Measurements from ENCODE around the gene MAEL. TPM values are rescaled to one million over a fixed set of nuclear protein-coding genes. Genes with fewer than 3 reads are reported as not detected.

MAEL gene
- total RNA-seq, 1 experiment from 2014 or later: not detected

GRCh38 chr1:166978821-166979220 is 10.3 kb upstream of the MAEL start:
- H4K20me1 ChIP-seq (ENCODE audit: insufficient read depth): no peaks in the 10 kb centered on the region
- intact Hi-C loops (cut with micrococcal nuclease): no loop called here
- no peaks in the 10 kb centered on the region for H3K79me2 ChIP-seq (ENCODE audit: insufficient read depth, low read length)
- DNase-seq (ENCODE audit: low read depth, low spot score): no peak
- no peak for ATAC-seq
- H2AFZ ChIP-seq (ENCODE audit: low read depth, low read length, poor library complexity, severe bottlenecking): no peak overlapping the region
- BruUV-seq (replicated peaks): no TSS peak
- no peak overlapping the region for H3K9ac ChIP-seq (ENCODE audit: low read length)
- H3K4me2 ChIP-seq (ENCODE audit: low read length): no peak overlapping the region
- H3K4me1 ChIP-seq (ENCODE audit: control insufficient read depth in 1 of 2, insufficient read depth in 2 of 2, low read length in 2 of 2): peaks cover 4 to 7% of the 10 kb centered on the region in 2 experiments; a peak in 2 of 4 replicates
- H3K4me3 ChIP-seq (replicated peaks in 1 of 2; ENCODE audit: low read depth in 1 of 2, low read length in 2 of 2): no peak overlapping the region
- H3K27me3 ChIP-seq (ENCODE audit: insufficient read depth, low read length): peaks cover 38% of the 10 kb centered on the region
- POLR2A ChIA-PET: no interaction called here
- CTCF ChIA-PET: no interaction called here
- H3K27ac ChIP-seq (ENCODE audit: low read depth, low read length): no peak overlapping the region
- no peaks in the 10 kb centered on the region for H3K36me3 ChIP-seq (ENCODE audit: control insufficient read depth in 1 of 2, insufficient read depth in 2 of 2, low read length in 2 of 2)
- no peaks in the 10 kb centered on the region for H3K9me3 ChIP-seq (ENCODE audit: control insufficient read depth in 1 of 2, insufficient read depth in 1 of 2, low read depth in 1 of 2, low read length in 2 of 2)
- no peak for TF ChIP-seq RAD21 (IDR thresholded peaks at IDR 0.05; ENCODE audit: low read depth)
- TF ChIP-seq CEBPB (IDR thresholded peaks at IDR 0.05; ENCODE audit: low read depth): no peak
- RAD21 ChIA-PET (ENCODE audit: low non-redundant PET in 1 of 2, low total read pairs in 2 of 2, uncharacterized antibody in 2 of 2, unreplicated experiment in 2 of 2): no interaction called here
- H3K9me2 ChIP-seq (ENCODE audit: insufficient read depth): no peaks in the 10 kb centered on the region

- Histone ChIP-seq H3K27ac (ENCODE audit: low read depth, low read length) (no peak overlapping the region), H3K9me2 (ENCODE audit: insufficient read depth) (no peaks in the 10 kb centered on the region), H3K79me2 (ENCODE audit: insufficient read depth, low read length) (no peaks in the 10 kb centered on the region), H3K36me3 (ENCODE audit: control insufficient read depth in 1 of 2, insufficient read depth in 2 of 2, low read length in 2 of 2) (no peaks in the 10 kb centered on the region), H4K20me1 (ENCODE audit: insufficient read depth) (no peaks in the 10 kb centered on the region), H3K4me1 (ENCODE audit: control insufficient read depth in 1 of 2, insufficient read depth in 2 of 2, low read length in 2 of 2) (no peaks in the 10 kb centered on the region), H2AFZ (ENCODE audit: low read depth, low read length, poor library complexity, severe bottlenecking) (no peak overlapping the region), H3K4me3 (replicated peaks in 1 of 2; ENCODE audit: low read depth in 1 of 2, low read length in 2 of 2) (no peak overlapping the region), H3K27me3 (ENCODE audit: insufficient read depth, low read length) (peaks cover 25% of the 10 kb centered on the region), H3K9me3 (ENCODE audit: control insufficient read depth in 1 of 2, insufficient read depth in 1 of 2, low read depth in 1 of 2, low read length in 2 of 2) (no peaks in the 10 kb centered on the region), H3K9ac (ENCODE audit: low read length) (no peak overlapping the region), H3K4me2 (ENCODE audit: low read length) (no peak overlapping the region)
- TF ChIP-seq ELF1 (IDR thresholded peaks at IDR 0.05; ENCODE audit: borderline replicate concordance, low read depth) (no peak), CEBPB (IDR thresholded peaks at IDR 0.05; ENCODE audit: low read depth) (no peak), CBX3 (IDR thresholded peaks at IDR 0.05; ENCODE audit: low read depth) (no peak), ZBTB33 (IDR thresholded peaks at IDR 0.05; ENCODE audit: extremely low read depth, insufficient replicate concordance, low read length) (no peak), REST (IDR thresholded peaks at IDR 0.05; ENCODE audit: low read depth) (no peak), YY1 (IDR thresholded peaks at IDR 0.05; ENCODE audit: extremely low read depth, insufficient replicate concordance, low read depth, low read length) (no peak), SP1 (IDR thresholded peaks at IDR 0.05; ENCODE audit: low read depth) (no peak), SIN3A (IDR thresholded peaks at IDR 0.05; ENCODE audit: low read depth) (no peak), JUND (IDR thresholded peaks at IDR 0.05) (no peak)
- ChIA-PET POLR2A (no interaction called here), CTCF (no interaction called here), RAD21 (ENCODE audit: low non-redundant PET in 1 of 2, low total read pairs in 2 of 2, uncharacterized antibody in 2 of 2, unreplicated experiment in 2 of 2) (interaction anchor here in 1 of 2 experiments (0.5 kb wide), 1 partner anchor 240 kb away, joined by 4 read pairs; no protein-coding TSS in a partner anchor)
- no peak for DNase-seq (ENCODE audit: low read depth, low spot score)
- BruUV-seq (replicated peaks): no TSS peak
- intact Hi-C loops (cut with micrococcal nuclease): no loop called here
- ATAC-seq: no peak
Observed at GRCh38 chr1:166980383-166980782, 8.7 kb upstream of the MAEL start.
